H7 (cell line): ENCODE measurements around the gene SLC39A3. TPM values are rescaled to one million over a fixed set of nuclear protein-coding genes. Genes with fewer than 3 reads are reported as not detected.
A peak's percentile ranks its signal among the peaks of the same experiment; 100 is the strongest.

Source experiments
- DNase-seq: peaks from one replicate; pipeline ENCODE4 v3.0.0; 2012
- H3K27me3 ChIP-seq: 2 replicates; pipeline ENCODE4 v1.6.0; 2011; ENCODE audit warnings: mild to moderate bottlenecking, low read length; ENCODE audit not compliant: control insufficient read depth, insufficient read depth
- H3K36me3 ChIP-seq: replicated peaks from 2 replicates; pipeline ENCODE4 v1.5.1; 2011; ENCODE audit warnings: low read length; ENCODE audit not compliant: control insufficient read depth, insufficient read depth
- H3K4me3 ChIP-seq: 2 replicates; pipeline ENCODE4 v1.5.1; 2011; ENCODE audit warnings: low read depth, mild to moderate bottlenecking, control low read depth, low read length, moderate library complexity; ENCODE audit not compliant: insufficient read depth
- total RNA-seq: library from RNA; depleted of rRNA; stranded (reverse); fragments of >200 nt; shearing (Covaris generic); gene quantifications from 2 replicates; pipeline ENCODE4 v1.2.3, GENCODE V29; 2014

The SLC39A3 gene
- total RNA-seq, 1 experiment from 2014 or later = 45.8 TPM

- Histone ChIP-seq H3K27me3 (no peaks in the 10 kb centered on the region; the same call in 1 of the 2 replicates), H3K36me3 (no peaks in the 10 kb centered on the region), H3K4me3 (no peak overlapping the region)
- no peak for DNase-seq
These were observed 4.3 kb upstream of the SLC39A3 start for GRCh38 chr19:2744113-2744512.

GRCh38 chr19:2743099-2743498, 3.3 kb upstream of the SLC39A3 start:
- no peak for DNase-seq
- no peaks in the 10 kb centered on the region for H3K36me3 ChIP-seq
- H3K4me3 ChIP-seq = no peak overlapping the region
- no peaks in the 10 kb centered on the region; the same call in 1 of the 2 replicates for H3K27me3 ChIP-seq

GRCh38 chr19:2740314-2740656, 468 bp upstream of the SLC39A3 start:
- Histone ChIP-seq H3K27me3 (no peaks in the 10 kb centered on the region; the same call in 1 of the 2 replicates), H3K36me3 (peaks cover 9% of the 10 kb centered on the region), H3K4me3 (no peak overlapping the region)
- DNase-seq = no peak

GRCh38 chr19:2736550-2737190, 3.1 kb downstream of the SLC39A3 start:
- Histone ChIP-seq H3K36me3 (peaks cover 10% of the 10 kb centered on the region), H3K4me3 (no peak overlapping the region), H3K27me3 (no peaks in the 10 kb centered on the region; the same call in 1 of the 2 replicates)
- no peak for DNase-seq

GRCh38 chr19:2735374-2735773, 4.4 kb downstream of the SLC39A3 start:
- DNase-seq = no peak
- no peaks in the 10 kb centered on the region for H3K27me3 ChIP-seq
- H3K4me3 ChIP-seq = no peak overlapping the region
- peaks cover 10% of the 10 kb centered on the region for H3K36me3 ChIP-seq

GRCh38 chr19:2734589-2735288, 5.1 kb downstream of the SLC39A3 start:
- Histone ChIP-seq H3K4me3 (no peak overlapping the region), H3K27me3 (no peaks in the 10 kb centered on the region), H3K36me3 (peaks cover 10% of the 10 kb centered on the region)
- DNase-seq = no peak

- no peak overlapping the region for H3K4me3 ChIP-seq
These were observed 5.8 kb downstream of the SLC39A3 start for GRCh38 chr19:2733930-2734588.

GRCh38 chr19:2732883-2733282, 6.9 kb downstream of the SLC39A3 start:
- Histone ChIP-seq H3K36me3 (peaks cover 10% of the 10 kb centered on the region), H3K27me3 (no peaks in the 10 kb centered on the region), H3K4me3 (no peak overlapping the region)
- peak; percentile 42 for DNase-seq

More at GRCh38 chr19:2733930-2734588, 5.8 kb downstream of the SLC39A3 start:
- peak; percentile 34 for DNase-seq
- no peaks in the 10 kb centered on the region for H3K27me3 ChIP-seq
- H3K36me3 ChIP-seq = peaks cover 10% of the 10 kb centered on the region

- H3K4me3 ChIP-seq = no peak overlapping the region
- H3K27me3 ChIP-seq = no peaks in the 10 kb centered on the region
- H3K36me3 ChIP-seq = peaks cover 10% of the 10 kb centered on the region
- DNase-seq = peak; percentile 50
These were observed 7.6 kb downstream of the SLC39A3 start for GRCh38 chr19:2732157-2732725.

- H3K4me3 ChIP-seq = no peak overlapping the region
- peak; percentile 71 for DNase-seq
These were observed 8.4 kb downstream of the SLC39A3 start for GRCh38 chr19:2731181-2731995.

GRCh38 chr19:2729943-2730818, 9.6 kb downstream of the SLC39A3 start:
- Histone ChIP-seq H3K27me3 (no peaks in the 10 kb centered on the region), H3K36me3 (peaks cover 2% of the 10 kb centered on the region), H3K4me3 (no peak overlapping the region)
- peak; percentile 67 for DNase-seq

More at GRCh38 chr19:2731181-2731995, 8.4 kb downstream of the SLC39A3 start:
- H3K27me3 ChIP-seq = no peaks in the 10 kb centered on the region
- peaks cover 6% of the 10 kb centered on the region for H3K36me3 ChIP-seq

GRCh38 chr19:2728783-2729387, 10.9 kb downstream of the SLC39A3 start:
- Histone ChIP-seq H3K36me3 (no peaks in the 10 kb centered on the region), H3K27me3 (no peaks in the 10 kb centered on the region), H3K4me3 (no peak overlapping the region)
- DNase-seq = peak; percentile 43

GRCh38 chr19:2727640-2727944, 12.2 kb downstream of the SLC39A3 start:
- DNase-seq = no peak
- H3K36me3 ChIP-seq = no peaks in the 10 kb centered on the region
- H3K27me3 ChIP-seq = peaks cover under 1% of the 10 kb centered on the region; the same call in 1 of the 2 replicates
- H3K4me3 ChIP-seq = no peak overlapping the region
